Stimulated activated naive CD8-positive, alpha-beta T cell treated with anti-CD3 and anti-CD28 coated beads, Interleukin-15, Interleukin-2, amounts not matched to agents 100 U/mL and 50 U/mL, for 24 hours (primary cell): Measurements from ENCODE around the gene PDE4B.
A peak's percentile ranks its signal among the peaks of the same experiment; 100 is the strongest.
"Not testable (repeated sequence)": the region's sequence is repeated elsewhere in the genome, so short reads cannot be mapped to it uniquely, and the experiment has no call there.

Experiments used
- ATAC-seq: fragments of 150-1000 bp; cut with Tn5 transposase; one replicate; pipeline ENCODE4 v1.10.0; 2021
- DNase-seq: peaks from one replicate; pipeline ENCODE4 v3.0.0; 2021

PDE4B gene

DNA sequence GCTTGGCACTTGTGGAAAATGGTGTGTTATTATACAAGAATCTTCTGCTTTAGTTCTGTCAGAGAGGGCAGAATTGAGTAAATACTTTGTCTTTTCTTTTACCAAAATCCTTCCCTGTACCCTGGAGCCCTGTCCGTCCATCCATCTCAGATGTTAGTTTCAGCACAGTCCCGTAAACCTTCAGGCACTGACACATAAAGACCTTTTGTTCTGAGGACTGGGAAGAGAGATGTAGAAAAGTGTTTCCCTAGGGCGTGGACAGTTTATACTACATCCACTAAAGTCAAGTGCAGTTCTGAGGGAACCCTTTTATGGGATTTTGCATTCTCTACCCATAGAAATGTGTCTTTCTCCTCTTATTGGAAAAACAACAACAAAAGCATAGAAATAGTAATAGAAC, 162.4 kb downstream of the PDE4B start:
- no peak for ATAC-seq
- DNase-seq, result no peak

DNA sequence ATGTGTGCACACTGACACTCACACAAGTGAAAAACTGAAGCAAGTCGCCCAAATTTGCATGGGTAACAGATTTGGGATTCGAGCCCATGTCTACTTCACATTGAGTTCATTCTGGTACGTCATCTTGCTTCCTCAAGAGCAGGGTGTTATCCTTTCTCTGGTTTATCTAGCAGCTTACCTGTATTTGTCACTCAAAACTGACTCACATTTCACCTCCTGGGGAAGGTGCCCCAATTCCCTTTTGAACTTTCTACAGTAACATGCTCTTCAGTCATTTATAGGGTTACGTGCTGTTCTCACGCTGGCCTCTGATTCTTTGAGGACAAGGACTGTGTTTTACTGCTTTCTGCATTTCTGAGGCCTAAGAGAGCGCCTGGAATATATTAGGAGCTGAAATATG, 162.8 kb downstream of the PDE4B start:
- ATAC-seq (no peak), DNase-seq (no peak)

DNA sequence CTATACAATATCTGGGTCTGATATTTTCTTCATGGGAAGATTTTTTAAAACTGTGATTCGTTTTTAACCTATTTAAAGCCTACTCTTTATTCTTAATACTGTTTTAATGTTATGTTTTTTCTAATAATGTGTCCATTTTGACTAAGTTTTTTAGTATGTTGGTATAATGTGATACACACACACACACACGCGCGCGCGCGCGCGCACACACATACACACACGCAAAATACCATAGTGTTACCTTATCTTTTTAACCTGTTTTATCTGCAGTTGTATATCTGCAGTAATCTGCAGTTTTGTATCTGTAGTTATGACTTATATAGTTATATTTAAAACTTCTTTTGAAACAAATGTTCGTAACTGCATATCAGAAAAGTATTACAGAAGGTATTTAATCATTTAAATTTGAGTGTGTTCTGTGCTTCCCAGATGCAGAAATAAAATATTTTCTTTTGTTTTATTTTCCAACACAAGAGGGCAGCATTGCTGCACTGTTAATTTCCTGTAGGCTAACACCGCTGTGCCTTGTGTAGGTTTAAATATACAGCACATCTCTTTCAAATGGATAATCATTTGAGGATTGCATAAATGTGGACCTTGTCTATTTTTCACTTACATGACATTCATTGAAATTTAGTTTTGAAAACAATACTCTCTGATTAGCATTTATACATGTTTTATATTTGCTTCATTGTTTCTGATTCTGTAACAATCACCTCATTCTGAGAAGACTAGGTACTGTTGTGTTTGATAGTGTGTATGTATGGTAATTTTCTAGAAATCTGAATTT, 166.1 kb downstream of the PDE4B start:
- peak; percentile 55 for ATAC-seq
- DNase-seq, result peak; percentile 8

DNA sequence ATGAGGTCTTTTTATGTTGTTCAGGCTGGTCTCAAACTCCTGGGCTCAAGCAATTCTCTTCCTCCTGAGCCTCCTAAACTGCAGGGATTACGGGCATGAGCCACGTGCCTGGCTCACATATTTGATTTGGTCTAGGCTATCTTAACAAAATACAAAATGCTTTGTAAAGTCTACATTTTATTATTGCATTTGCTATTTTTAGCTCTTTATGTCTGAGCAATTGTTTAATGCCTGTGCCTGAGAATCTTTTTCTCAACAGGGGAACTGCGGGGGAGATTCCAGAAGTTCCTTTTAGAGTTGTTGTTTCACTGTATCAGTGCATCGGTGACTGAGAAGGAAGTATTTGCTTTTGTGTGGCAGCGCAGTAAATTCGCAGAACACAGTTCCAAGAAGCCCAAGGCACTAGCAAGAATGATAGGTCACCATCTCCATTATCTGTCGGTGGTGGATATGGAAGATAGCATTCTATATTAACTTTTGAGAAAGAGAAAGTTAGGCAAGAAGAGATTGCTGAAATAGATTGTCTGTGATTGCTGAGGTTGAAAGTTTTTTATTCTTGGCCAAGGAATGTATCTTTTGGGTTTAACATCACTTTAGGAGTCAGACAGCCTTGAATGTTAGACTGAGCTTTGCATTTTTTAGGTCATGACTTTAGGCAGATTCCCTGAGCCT, 167.3 kb downstream of the PDE4B start:
- no peak for DNase-seq
- ATAC-seq, result no peak

DNA sequence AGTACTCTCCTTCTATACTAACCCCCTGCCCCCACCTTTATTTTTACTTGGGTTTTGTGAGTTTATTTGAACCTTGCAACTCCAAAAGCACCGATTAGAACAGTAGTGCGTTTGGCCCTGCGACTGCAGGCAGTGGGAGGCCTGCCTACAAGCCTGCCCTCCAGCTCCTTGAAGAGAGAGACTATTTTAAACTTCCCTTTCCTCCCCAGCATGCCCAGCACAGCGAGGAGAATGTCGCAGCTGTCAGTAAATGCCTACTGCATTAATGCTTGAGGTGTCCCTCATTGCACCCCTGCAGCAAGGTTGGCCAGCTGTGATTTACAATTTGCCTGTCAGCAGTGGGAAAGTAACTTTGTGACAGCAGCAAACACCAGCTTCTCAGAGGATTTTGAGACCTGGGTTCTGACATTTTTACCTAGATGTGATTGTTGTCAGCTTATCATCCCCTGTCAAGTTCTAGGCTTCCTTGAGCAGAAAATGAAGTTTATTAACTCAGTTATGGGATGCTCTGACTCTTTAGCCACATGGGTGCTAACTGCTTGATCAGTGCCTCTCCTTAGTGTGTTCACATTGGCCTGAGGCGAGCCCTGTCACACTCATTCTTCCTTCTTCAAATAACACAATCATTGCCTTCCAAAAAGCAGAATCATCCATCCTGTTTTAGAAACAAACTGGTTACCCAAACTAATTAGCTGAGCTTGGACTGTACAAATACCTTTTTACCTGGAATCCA, 170.6 kb downstream of the PDE4B start:
- no peak for ATAC-seq
- DNase-seq, result no peak

DNA sequence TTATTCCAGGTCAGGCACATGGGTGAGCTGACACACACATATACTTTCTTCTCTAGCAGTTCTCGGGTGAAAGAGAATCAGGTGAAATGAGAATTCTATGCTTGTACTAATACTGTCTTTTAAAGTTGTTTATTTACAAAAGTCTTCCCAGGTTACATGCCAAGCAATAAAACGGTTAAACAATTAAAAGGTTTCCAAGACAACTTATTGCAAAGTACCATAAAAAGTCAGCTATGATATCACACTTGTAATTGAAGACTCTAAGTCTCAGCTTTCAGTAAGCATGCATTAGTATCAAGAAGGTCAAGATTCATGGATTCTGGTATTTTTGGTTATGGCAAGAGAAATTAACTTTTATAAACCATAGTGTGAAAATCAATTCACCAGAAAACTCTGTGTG, 171.4 kb downstream of the PDE4B start:
- no peak for ATAC-seq
- DNase-seq, result no peak

DNA sequence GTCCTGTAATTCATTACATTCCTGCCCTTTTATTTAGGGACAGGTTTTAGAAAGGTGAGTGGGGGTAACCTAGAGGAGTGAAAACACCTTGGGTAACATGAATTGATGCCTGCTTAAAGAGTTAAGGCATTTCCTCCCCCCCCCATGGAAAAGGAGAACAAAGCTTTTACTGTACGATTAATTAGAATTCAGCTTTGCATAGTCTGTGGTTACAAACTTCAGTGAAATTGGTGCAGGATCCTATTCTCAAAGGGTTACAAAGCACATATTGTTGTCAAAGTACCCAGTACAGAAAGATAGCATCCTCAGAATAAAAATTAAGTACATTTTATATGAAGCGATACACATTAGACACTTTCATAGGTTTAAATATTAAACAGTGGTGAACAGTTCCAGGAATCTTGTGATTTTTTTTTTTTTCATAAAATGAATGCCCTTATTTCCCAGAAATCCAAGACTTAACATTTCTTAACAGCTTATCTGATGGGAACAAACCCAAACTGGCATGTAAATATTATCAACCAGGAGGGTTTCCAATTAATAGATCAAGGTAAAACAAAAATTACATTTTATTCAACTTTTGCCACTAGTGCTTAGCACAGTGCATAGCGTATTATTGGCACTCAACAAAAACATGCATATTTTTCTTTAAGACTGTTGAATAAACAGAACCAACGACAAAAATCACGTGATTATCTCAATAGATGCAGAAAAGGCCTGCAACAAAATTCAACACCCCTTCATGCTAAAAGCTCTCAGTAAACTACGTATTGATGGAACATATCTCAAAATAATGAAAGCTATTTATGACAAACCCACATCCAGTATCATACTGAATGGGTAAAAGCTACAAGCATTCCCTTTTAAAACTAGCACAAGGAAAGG, 172.7 kb downstream of the PDE4B start:
- ATAC-seq (no peak), DNase-seq (no peak)

DNA sequence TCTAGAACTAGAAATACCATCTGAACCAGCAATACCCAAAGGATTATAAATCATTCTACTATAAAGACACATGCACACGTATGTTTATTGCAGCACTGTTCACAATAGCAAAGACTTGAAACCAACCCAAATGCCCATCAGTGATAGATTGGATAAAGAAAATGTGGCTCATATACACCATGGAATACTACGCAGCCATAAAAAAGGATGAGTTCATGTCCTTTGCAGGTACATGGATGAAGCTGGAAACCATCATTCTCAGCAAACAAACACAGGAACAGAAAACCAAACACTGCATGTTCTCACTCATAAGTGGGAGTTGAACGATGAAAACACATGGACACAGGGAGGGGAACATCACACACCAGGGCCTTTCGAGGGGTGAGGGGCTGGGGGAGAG, 174.8 kb downstream of the PDE4B start:
- not testable (repeated sequence) for ATAC-seq

DNA sequence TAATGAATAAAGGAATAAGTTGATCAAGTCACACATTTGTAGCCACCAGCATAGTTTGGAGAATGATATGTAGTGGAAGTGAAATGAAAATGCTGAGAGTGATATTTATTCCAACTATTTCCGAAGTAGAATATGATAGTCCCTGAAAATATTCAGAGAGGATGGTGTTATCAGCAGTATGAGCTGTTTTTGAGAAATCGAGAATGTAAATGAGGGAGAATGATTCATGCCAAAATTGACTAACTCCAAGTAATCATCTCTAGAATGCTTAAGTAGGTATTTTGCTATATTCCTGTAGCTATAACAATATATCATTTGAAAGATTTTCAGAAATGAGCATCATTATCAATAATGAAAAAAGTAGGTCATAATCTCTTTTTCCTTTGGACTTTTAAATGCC, 178.9 kb downstream of the PDE4B start:
- no peak for DNase-seq
- ATAC-seq, result no peak

More for the DNA sequence above, 174.8 kb downstream of the PDE4B start:
- not testable (repeated sequence) for DNase-seq

DNA sequence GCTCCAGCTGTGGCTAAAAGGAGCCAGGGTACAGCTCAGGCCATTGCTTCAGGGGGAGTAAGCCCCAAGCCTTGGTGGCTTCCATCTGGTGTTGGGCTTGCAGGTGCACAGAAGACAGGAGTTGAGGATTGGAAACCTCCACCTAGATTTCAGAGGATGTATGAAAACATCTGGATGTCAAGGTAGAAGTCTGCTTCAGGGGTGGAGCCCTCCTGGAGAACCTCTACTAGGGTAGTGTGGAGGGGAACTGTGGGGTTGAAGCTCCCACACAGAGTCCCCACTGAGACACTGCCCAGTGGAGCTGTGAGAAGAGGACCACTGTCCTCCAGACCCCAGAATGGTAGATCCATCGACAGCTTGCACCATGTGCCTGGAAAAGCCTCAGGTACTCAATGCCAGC, 183.0 kb downstream of the PDE4B start:
- no peak for ATAC-seq
- no peak for DNase-seq

DNA sequence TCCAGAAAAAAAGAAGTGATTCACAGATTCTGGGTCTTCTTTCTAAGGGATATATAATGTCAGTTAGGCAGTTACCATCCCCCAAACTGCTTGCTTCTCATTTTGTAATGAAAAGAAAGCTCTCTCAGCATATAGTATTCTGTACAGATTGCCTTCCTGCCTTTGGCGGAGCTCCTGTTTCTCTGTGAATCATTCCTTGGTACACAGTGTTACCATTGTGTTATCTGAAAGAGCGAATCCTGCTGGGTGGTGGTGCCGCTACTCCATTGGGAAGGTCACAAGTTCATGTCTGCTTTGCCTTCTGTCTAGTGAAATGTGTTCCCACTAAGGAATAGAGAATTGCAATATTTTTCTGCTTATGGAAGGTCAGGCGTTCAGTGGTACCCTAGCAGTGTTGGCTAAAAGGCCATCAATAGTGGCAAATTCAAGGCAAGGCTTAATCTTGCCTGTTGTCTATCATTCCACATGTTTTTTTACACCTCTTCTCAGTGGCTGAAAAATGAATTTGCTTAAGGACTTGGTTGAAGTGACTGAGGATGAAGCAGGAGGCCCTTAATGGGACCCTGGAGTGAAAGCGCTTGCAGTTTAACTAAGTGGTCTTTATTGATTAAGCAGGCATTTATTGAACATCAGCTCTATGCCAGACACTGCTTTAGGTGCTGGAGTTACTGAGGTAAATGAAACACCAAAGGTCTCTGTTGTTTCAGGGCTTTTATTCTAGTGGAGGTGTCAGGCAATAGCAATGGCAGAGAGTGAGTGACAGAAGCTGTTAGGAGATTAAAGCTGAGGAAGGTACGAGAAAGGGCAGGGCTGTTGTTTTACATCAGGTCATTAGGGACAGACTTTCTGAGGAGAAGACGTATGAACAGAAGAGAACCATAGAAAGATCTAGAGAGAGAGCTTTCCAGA, 186.7 kb downstream of the PDE4B start:
- DNase-seq, result no peak

DNA sequence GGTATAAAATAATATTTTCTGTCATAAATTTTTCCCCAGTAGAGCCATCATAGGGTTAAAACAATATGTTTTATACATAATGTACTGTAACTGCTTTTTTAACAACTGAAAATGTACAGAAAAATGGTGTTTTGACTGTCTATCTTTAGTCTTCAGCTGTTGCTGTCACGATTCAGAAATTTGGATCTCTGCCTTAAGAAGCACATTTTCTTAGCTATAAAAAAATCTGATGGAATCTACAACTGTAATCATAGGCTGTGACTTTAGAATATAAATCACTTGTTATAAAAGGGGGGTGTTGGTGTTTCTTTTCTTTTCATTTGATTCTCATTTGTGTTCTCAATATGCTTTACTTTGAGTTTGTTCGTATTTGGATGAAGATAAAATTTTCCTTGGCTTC, 187.5 kb downstream of the PDE4B start:
- DNase-seq, result no peak
- ATAC-seq, result no peak

More for the DNA sequence above, 186.7 kb downstream of the PDE4B start:
- ATAC-seq, result no peak

DNA sequence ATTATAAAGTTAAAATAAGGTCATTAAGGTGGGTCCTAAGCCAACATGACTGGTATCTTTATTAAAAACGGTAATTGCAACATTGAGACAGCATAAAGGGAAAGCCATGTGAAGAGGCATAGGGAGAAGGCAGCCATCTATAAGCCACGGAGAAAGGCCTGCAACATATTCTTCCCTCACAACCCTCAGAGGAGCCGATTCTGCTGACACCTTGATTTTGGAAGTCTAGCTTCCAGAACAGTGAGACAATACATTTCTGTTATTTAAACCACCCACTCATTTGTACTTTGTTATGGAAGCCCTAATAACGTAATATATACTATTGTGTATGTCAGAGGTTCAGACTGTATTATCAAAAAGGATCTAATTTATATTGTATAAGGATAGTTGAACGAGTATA, 190.8 kb downstream of the PDE4B start:
- DNase-seq, result no peak
- ATAC-seq, result no peak

DNA sequence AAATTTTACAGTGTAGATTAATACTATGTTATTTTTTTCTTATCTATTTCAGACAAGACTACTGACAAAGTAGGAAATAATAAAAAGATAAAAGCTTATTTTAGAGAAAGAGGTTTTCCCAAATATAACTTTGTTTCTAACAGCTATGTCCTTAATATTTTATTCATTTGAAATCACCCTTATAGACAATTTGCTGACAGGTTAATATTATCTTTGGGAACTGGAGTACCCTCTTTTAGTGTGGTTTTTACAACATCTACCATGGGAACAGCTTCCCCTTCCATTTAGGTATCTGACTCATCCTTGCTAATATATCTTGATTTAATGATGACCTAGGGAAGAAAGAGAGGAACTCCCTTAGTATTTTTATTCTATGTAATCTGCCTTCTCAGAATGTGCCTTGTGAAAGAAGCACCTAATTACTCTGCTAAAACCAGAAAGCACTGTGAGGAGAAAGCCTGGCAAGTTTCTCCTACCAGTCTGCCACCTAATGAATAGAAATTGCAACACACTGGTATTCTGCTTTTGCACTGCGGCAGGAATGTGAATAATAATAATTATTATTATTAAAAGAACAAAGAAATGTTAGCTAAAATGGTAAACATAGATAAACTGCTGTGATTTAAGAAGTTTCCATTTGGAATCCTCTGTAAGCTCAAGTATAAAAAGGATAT, 192.8 kb downstream of the PDE4B start:
- ATAC-seq (no peak), DNase-seq (no peak)

DNA sequence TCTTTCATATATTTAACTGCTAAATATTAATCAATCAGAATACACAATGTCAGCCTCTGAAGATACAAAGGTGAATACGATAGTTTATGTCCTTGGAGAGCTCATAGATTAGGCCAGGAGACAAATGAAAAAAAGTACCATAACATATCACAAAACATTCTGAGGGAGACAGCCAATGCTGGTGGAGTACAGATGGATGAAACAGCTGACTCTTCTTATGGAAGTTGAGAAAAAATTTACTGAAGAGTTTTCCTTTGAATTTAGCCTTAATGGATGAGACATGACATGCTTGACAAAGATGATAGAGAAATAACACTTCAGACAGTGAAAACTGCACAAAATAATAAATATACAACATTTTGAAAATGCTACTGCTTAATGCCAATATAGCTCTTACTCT, 193.5 kb downstream of the PDE4B start:
- ATAC-seq (no peak), DNase-seq (no peak)

DNA sequence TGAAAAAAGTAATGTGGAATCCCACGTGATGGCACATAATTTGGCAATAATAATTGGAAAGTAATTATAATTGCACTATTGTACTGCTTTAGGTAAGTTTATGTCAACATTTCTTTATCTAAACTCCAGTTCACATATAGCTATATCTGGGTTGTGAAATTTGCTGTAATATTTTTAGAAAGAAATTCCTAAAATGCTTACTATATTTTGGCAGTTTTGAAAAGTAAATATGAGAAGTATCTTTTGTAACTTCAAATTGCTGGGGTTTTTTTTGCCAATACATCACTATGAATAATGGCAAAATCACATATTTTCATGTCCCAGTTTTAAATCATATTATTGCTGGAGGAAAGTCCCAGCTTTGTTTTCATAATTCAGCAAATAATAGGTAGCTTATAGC, 197.5 kb downstream of the PDE4B start:
- DNase-seq, result no peak
- no peak for ATAC-seq

DNA sequence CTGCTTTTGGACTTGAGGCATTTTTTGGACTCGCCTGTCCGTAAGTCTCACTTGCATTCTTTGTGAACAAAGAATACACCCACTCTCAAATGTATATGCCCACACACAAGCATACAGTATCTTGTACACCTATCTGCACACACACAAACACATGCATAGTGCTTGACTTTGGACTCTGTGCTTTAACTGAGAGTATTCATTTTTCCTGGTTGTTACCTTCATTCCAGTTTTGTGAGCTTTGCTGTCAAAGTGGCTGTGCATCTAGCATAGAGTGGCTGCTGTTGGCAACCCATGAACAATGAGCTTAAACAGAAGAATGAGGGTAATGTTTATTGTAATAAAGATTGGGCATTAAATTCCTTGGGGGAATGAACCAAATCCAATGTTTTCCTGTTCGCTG, 199.0 kb downstream of the PDE4B start:
- no peak for ATAC-seq
- no peak for DNase-seq

DNA sequence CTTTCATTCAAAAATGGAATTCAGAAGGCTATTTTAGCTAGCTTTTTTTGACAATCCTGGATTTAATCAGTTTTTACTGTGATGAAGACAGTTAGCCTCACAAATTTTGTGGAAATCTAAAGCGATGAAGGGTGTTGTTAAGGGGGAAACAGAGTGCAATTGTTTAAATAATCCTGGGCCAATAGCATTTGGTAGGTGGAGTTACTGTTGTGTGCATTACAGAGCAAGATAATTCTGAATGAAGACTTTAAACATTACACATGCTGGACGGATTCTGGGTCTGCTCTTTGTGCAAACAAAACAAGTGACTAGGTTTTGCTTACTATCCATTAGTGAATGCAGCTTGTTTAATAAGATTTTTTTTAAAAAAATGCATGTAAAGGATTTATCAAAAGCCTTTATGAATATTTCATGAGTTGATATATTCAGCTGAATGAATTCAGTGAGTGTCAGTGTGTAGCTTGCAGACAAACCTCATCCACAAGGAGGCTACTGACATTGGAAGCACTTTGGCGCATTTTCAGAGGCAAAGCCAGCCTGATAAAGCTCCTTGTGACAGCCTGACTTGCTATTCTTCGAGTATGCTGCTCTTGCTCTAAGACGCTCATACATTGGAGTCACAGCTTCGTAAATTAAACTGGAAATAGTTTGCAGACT, 199.6 kb downstream of the PDE4B start:
- DNase-seq (no peak), ATAC-seq (no peak)

DNA sequence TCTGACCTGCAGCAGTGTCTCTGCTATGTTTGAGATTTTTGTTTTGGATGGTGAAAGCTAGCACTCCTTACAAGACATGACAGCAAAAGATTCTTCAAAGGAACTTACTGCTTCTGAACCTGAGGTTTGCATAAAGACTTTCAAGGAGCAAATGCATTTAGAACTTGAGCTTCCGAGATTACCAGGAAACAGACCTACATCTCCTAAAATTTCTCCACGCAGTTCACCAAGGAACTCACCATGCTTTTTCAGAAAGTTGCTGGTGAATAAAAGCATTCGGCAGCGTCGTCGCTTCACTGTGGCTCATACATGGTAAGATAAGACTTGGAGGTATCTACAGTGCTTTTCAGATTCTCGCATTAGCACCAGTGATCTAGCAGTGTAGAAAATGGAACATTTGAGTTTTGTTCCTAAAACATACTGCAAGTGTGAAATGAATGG, 200.2 kb downstream of the PDE4B start:
- ATAC-seq, result no peak
- no peak for DNase-seq

DNA sequence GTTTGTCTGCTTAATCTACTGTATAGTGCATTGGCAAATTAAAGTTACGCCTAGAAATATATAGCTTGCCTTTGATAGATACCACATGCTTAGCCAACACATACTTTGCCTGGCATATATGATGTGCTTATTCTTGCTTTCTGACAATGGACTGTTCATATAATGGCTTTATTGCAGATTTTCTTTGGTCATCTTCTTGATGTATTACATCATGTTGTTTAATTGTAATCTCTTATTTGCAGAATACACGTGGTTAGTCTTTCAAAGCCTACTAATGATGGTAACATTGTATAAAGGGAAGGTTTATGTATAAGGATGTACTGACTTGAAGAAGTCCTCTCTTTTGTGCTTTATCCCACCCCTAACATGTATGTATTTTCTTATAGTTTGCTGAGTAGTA, 201.5 kb downstream of the PDE4B start:
- ATAC-seq (no peak), DNase-seq (no peak)
